ENCODE data around the gene RPL35. TPM values are rescaled to one million over a fixed set of nuclear protein-coding genes. Genes with fewer than 3 reads are reported as not detected.

The RPL35 gene
- total RNA-seq, 1 donor: 1,727 TPM

DNA sequence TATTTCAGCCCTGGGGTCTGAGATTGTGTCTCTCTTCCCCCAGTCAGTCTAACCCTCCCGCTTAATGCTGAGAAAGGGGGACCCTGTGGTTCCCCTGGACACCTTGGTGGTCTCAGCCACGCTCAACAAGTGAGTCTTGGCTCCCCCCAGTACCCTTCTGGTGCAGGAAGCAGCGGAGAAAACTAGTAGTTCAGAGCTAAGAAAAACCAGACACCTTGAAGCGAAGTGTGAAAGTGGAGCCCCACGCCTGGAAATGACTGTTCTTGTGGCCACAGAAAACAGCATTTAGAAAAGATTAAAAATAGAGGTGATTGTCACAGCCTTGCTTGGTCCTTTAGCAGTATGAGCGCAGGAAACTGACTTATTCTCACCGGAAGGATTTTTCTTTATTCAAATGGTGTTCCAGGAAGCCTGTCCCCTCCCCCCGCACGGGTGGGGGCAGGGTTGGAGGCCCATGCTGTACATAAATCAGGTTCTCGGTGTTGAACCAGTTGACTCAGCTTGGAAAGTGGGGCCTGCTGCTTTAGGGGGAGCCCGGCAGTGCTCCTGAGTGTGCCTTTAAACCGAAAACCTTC lies 8.3 kb upstream of the RPL35 start:
- peak; percentile 51 for DNase-seq (ENCODE audit: low read depth)
- peak overlapping the region; percentile 94 for H3K4me3 ChIP-seq (ENCODE audit: low read depth, low read length)
- TF ChIP-seq, protein P1, sequence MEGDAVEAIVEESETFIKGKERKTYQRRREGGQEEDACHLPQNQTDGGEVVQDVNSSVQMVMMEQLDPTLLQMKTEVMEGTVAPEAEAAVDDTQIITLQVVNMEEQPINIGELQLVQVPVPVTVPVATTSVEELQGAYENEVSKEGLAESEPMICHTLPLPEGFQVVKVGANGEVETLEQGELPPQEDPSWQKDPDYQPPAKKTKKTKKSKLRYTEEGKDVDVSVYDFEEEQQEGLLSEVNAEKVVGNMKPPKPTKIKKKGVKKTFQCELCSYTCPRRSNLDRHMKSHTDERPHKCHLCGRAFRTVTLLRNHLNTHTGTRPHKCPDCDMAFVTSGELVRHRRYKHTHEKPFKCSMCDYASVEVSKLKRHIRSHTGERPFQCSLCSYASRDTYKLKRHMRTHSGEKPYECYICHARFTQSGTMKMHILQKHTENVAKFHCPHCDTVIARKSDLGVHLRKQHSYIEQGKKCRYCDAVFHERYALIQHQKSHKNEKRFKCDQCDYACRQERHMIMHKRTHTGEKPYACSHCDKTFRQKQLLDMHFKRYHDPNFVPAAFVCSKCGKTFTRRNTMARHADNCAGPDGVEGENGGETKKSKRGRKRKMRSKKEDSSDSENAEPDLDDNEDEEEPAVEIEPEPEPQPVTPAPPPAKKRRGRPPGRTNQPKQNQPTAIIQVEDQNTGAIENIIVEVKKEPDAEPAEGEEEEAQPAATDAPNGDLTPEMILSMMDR (IDR thresholded peaks at IDR 0.05; ENCODE audit: insufficient read depth, low read depth, low read length): no peak

DNA sequence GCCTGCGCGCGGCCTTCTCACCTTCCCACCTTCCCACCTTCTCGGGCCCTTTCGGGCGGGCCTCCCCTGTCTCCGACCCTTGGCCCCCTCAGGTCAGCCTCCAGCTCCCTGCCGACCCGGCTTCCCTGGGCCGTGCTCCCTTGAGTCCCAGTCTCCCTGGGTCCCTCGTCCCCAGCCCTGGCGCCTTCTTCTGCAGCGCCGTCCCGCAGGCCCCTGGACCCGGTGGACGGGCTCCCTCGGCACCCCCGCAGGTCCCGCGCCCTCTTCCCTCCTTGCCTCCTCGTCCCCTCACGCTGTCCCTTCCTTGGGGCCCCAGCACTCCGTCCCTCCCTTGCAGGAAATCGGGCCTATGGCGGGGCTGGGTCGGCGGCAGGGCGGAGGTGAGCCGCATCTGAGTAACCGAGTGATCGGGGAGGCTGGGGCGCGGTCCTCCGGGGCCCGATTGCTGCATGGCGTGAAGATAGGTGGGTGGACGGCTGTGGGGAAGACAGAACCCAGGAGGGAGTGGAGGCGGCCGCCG lies 7.8 kb upstream of the RPL35 start:
- peak overlapping the region; percentile 94 for H3K4me3 ChIP-seq (ENCODE audit: low read depth, low read length)
- TF ChIP-seq, protein P1 (IDR thresholded peaks at IDR 0.05; ENCODE audit: insufficient read depth, low read depth, low read length): no peak
- DNase-seq (ENCODE audit: low read depth): peak; percentile 33

DNA sequence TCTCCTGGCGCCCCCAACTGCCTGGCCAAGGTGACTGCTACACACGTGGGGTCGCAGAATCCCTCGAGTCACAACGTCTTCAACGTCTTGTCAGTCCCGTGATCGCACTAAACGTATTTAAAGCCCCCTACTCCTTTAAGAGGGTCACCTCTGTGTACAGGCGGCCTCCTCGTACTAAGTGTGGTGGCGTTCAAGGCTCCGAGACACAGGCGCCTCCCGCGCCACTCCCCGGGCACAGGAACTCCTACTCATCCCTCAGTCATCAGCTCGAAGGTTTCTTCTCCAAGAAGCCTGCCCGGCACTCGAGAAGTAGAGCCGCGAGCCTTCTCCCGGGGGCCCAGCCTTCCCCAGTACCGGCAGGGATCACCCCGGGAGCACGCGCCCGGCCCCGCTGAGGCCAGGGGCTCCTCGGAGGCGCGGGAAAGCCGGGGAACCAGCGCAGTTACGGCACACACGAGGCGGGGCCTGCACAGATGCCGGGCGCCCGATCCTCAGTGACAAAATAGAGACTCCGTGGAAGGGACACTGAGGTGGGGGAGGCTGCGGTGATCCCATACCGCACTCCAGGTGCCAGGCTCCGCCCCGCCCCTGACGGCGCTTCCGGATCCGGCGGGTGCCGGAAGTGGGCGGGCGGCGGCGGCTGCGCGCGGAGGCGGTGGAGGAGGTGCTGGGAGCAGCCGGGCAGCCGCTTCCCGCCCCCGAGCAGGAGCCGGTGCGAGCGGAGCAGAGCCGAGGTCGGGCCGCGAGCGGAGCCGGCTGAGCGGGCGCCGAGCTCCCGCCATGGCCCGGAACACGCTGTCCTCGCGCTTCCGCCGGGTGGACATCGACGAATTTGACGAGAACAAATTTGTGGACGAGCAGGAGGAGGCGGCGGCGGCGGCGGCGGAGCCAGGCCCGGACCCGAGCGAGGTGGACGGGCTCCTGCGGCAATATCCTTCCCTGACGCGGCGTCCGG lies 7.0 kb upstream of the RPL35 start:
- H3K4me3 ChIP-seq (ENCODE audit: low read depth, low read length): peak overlapping the region; percentile 94
- TF ChIP-seq, protein P1 (IDR thresholded peaks at IDR 0.05; ENCODE audit: insufficient read depth, low read depth, low read length): no peak
- DNase-seq (ENCODE audit: low read depth): peak; percentile 77

DNA sequence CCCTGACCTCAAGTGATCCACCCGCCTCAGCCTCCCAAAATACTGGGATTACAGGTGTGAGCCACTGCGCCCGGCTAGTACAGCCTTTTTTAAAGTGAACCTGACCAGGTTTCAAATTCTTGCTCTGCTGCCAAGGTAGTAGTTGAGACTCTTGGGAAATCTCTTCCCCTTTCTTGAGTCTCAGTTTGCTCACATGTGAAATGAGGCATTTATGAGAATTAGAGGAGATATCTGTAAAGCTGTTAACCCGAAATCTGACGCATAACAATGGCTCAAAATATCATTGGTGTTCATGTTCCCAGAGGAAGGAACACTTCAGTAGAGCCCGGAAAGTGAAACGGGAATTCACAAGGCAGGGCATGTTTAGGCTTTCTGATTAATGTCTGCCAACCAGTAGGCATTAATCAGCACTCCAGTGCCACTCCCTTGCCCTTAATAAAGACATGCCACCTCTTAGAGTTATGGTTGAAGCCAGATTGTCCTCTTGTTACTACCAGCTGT lies 1.7 kb upstream of the RPL35 start:
- H3K4me3 ChIP-seq (ENCODE audit: low read depth, low read length): no peak overlapping the region
- TF ChIP-seq, protein P1 (IDR thresholded peaks at IDR 0.05; ENCODE audit: insufficient read depth, low read depth, low read length): no peak
- no peak for DNase-seq (ENCODE audit: low read depth)

DNA sequence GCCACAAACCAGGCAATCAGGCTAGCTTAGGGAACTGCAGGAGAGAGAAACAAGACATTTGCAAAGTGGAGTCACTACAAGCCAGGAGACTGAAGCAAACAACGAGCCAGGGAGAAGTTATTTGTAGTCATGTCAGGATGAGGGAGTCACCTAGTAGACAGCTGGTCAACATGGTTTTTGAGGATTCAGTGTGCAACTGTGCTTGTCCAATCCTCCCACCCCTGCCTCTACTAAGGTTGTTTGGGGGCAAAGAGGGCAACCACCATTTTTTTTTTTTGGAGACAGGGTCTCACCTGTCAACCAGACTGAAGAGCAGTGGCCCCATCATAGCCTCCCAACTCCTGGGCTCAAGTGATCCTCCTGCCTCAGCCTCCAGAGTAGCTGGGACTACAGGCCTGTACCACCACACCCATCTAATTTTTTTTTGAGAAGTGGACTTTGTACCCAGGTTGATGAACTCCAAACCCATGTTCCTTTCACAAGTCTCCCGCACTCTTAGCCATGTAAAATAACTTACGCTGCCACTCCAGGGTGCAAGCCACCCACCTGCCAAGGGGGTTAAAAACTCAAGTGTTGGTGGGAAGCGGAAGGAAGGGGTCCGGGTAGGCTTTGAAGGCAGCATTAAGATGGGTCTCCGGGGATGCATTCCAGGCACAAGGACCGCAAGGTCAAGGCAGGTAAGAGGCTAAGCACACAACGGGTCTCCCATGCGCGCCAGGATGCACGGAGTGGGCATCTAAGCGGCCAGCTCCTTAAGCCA lies 995 bp downstream of the RPL35 start:
- TF ChIP-seq, protein P1 (IDR thresholded peaks at IDR 0.05; ENCODE audit: insufficient read depth, low read depth, low read length): no peak
- no peak for DNase-seq (ENCODE audit: low read depth)

DNA sequence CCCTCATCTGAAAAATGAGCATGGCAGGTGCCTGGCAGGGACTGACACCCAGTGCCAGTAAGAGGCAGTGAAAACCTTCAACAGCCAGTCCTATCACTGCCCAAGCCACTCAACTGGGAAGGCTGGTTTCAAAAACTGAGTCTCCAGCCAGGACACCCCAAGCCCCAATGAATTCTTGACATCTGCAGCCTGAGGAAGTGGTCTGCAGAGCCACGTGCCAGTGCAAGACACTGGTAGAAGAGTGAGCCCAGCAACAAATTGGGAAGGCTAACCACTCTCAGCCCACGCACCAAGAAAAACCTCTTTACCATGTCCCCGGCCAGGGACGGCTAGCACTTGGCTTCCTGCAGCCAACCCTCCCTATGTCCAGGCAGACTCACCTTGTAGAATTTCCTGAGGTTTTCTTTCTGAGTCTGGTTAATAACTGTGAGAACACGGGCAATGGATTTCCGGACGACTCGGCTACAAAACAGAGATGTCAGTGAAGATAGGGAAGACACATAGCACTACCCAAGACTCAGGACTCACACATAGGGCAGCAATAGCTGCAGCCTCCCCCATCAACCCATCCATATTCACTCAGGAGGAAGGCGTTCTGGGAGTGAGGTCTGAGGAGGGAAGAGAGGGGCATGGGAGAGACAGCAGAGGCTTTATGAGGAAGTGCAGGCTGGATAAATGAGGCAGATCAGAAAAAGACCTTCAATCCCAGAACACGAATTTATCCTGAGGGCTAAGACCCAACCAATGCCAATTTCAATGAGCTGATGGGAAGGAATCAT lies 1.8 kb downstream of the RPL35 start:
- TF ChIP-seq, protein P1 (IDR thresholded peaks at IDR 0.05; ENCODE audit: insufficient read depth, low read depth, low read length): no peak
- DNase-seq (ENCODE audit: low read depth): no peak
- peak overlapping the region; percentile 85 for H3K4me3 ChIP-seq (ENCODE audit: low read depth, low read length)

More for the DNA sequence above, 995 bp downstream of the RPL35 start:
- H3K4me3 ChIP-seq (ENCODE audit: low read depth, low read length): peak overlapping the region; percentile 85
